Measurements from ENCODE around the gene TRIM37. TPM values are rescaled to one million over a fixed set of nuclear protein-coding genes. Genes with fewer than 3 reads are reported as not detected.

TRIM37 gene
- total RNA-seq, 1 experiment from 2014 or later, result 62.3 TPM

- DNase-seq (ENCODE audit: low spot score) (no peak), ATAC-seq (no peak)
- POLR2A ChIA-PET, result no interaction called here
- Mint-ChIP-seq H3K9me3 (no peaks in the 10 kb centered on the region), H3K36me3 (peaks cover 30% of the 10 kb centered on the region), H3K27ac (no peak overlapping the region), H3K27me3 (ENCODE audit: low read depth) (no peaks in the 10 kb centered on the region), H3K4me3 (no peak overlapping the region), H3K4me1 (peaks cover 3% of the 10 kb centered on the region)
- no peak for TF ChIP-seq E2F5 (CRISPR knock-in tag; IDR thresholded peaks at IDR 0.05)
- no peak for TF ChIP-seq ARID4B (CRISPR knock-in tag; IDR thresholded peaks at IDR 0.05; ENCODE audit: borderline replicate concordance)
- no peak for TF ChIP-seq GRHL2 (CRISPR knock-in tag; IDR thresholded peaks at IDR 0.05; ENCODE audit: insufficient replicate concordance, severe bottlenecking)
- TF ChIP-seq ETV6 (CRISPR knock-in tag; IDR thresholded peaks at IDR 0.05), result no peak
- no peak for TF ChIP-seq ZNF317 (CRISPR knock-in tag; IDR thresholded peaks at IDR 0.05; ENCODE audit: borderline replicate concordance, low read depth)
- no peak for TF ChIP-seq ELF4 (CRISPR knock-in tag; IDR thresholded peaks at IDR 0.05; ENCODE audit: low read depth)
- TF ChIP-seq PRDM15 (CRISPR knock-in tag; IDR thresholded peaks at IDR 0.05), result no peak
- no peak for TF ChIP-seq ZNF138 (CRISPR knock-in tag; conservative IDR thresholded peaks at IDR 0.05)
- TF ChIP-seq ZNF232 (CRISPR knock-in tag; IDR thresholded peaks at IDR 0.05), result no peak
- TF ChIP-seq ZSCAN18 (CRISPR knock-in tag; IDR thresholded peaks at IDR 0.05), result no peak
- TF ChIP-seq TEAD4 (CRISPR knock-in tag; IDR thresholded peaks at IDR 0.05), result no peak
- TF ChIP-seq MAX (CRISPR knock-in tag; IDR thresholded peaks at IDR 0.05), result no peak
- no peak for TF ChIP-seq ZNF423 (CRISPR knock-in tag; IDR thresholded peaks at IDR 0.05)
- CTCF ChIA-PET, result no interaction called here
Observed at GRCh38 chr17:58999500-58999899, 107.2 kb downstream of the TRIM37 start.

- H3K27ac Mint-ChIP-seq, result no peak overlapping the region
- ATAC-seq (no peak), DNase-seq (ENCODE audit: low spot score) (no peak)
- H3K4me3 Mint-ChIP-seq, result no peak overlapping the region
- no peaks in the 10 kb centered on the region for H3K9me3 Mint-ChIP-seq
- ChIA-PET CTCF (no interaction called here), POLR2A (no interaction called here)
- peaks cover 30% of the 10 kb centered on the region for H3K36me3 Mint-ChIP-seq
- no peak for TF ChIP-seq ZNF396 (CRISPR knock-in tag; IDR thresholded peaks at IDR 0.05; ENCODE audit: borderline replicate concordance)
- no peak for TF ChIP-seq FOXP1 (CRISPR knock-in tag; IDR thresholded peaks at IDR 0.05; ENCODE audit: borderline replicate concordance)
- TF ChIP-seq FOXK1 (CRISPR knock-in tag; IDR thresholded peaks at IDR 0.05), result no peak
- no peak for TF ChIP-seq CBFB (CRISPR knock-in tag; IDR thresholded peaks at IDR 0.05; ENCODE audit: low read depth)
- TF ChIP-seq NFATC4 (CRISPR knock-in tag; IDR thresholded peaks at IDR 0.05), result no peak
- no peak for TF ChIP-seq ZNF281 (CRISPR knock-in tag; IDR thresholded peaks at IDR 0.05)
- TF ChIP-seq FOXJ3 (CRISPR knock-in tag; IDR thresholded peaks at IDR 0.05; ENCODE audit: borderline replicate concordance), result no peak
- TF ChIP-seq ZNF671 (CRISPR knock-in tag; IDR thresholded peaks at IDR 0.05), result no peak
- TF ChIP-seq TCF7 (CRISPR knock-in tag; IDR thresholded peaks at IDR 0.05; ENCODE audit: low read depth), result no peak
- no peak for TF ChIP-seq ZMAT4 (CRISPR knock-in tag; IDR thresholded peaks at IDR 0.05)
- no peaks in the 10 kb centered on the region for H3K27me3 Mint-ChIP-seq (ENCODE audit: low read depth)
- H3K4me1 Mint-ChIP-seq, result peaks cover 4% of the 10 kb centered on the region
Observed at GRCh38 chr17:58998871-58999270, 107.8 kb downstream of the TRIM37 start.

Measured in WTC11 (cell line).